Skeletal muscle tissue (tissue), 4 donors: ENCODE measurements around the gene NRP1. TPM values are rescaled to one million over a fixed set of nuclear protein-coding genes. Genes with fewer than 3 reads are reported as not detected.

Experiments
- H3K27ac ChIP-seq: one replicate; pipeline ENCODE4 v1.7.0; 2013; ENCODE audit warnings: mild to moderate bottlenecking, low read depth, low read length, inconsistent platforms
- H3K27me3 ChIP-seq, 3 donors: one replicate each; pipeline ENCODE4 v1.7.0; 2013; ENCODE audit warnings: low read length in 3 of 3; ENCODE audit not compliant: control insufficient read depth in 3 of 3, insufficient read depth in 3 of 3
- H3K36me3 ChIP-seq, 3 donors: one replicate each; pipeline ENCODE4 v1.7.0; 2013; ENCODE audit warnings: low read length in 3 of 3; ENCODE audit not compliant: control insufficient read depth in 3 of 3, insufficient read depth in 3 of 3
- H3K4me1 ChIP-seq, 3 donors: one replicate each; pipeline ENCODE4 v1.7.0; 2013; ENCODE audit warnings: low read length in 3 of 3, mild to moderate bottlenecking in 3 of 3; ENCODE audit not compliant: control insufficient read depth in 3 of 3, insufficient read depth in 3 of 3
- H3K4me3 ChIP-seq, 3 donors: one replicate each; pipeline ENCODE4 v1.7.0; 2013; ENCODE audit warnings: low read length in 3 of 3
- H3K9ac ChIP-seq, 3 donors: one replicate each; pipeline ENCODE4 v1.7.0; 2013; ENCODE audit warnings: low read length in 3 of 3, mild to moderate bottlenecking in 3 of 3, moderate library complexity in 2 of 3, low read depth in 1 of 3
- H3K9me3 ChIP-seq, 3 donors: one replicate each; pipeline ENCODE4 v1.7.0; 2013; ENCODE audit warnings: low read length in 3 of 3; ENCODE audit not compliant: control insufficient read depth in 3 of 3
- total RNA-seq: library from RNA; depleted of rRNA; stranded (reverse); fragments of >200 nt; gene quantifications from one replicate; pipeline ENCODE4 v1.2.3, GENCODE V29; 2014
- donor health status: Osteomylitis.

The NRP1 gene
- total RNA-seq, 1 donor from 2014 or later, result 120 TPM

- H3K4me1 ChIP-seq, result peaks cover 0 to 12% (median 4%) of the 10 kb centered on the region in 3 donors
- H3K36me3 ChIP-seq, result peaks cover 3 to 6% (median 4%) of the 10 kb centered on the region in 3 donors
- H3K9me3 ChIP-seq, result no peaks in the 10 kb centered on the region
- no peaks in the 10 kb centered on the region for H3K27me3 ChIP-seq
- no peak overlapping the region for H3K4me3 ChIP-seq
- no peak overlapping the region for H3K9ac ChIP-seq
- no peak overlapping the region for H3K27ac ChIP-seq
Observed at GRCh38 chr10:33237736-33238624, 96.5 kb downstream of the NRP1 start.

- Histone ChIP-seq H3K4me3 (no peak overlapping the region), H3K4me1 (peaks cover 0 to 12% (median 4%) of the 10 kb centered on the region in 3 donors), H3K9me3 (no peaks in the 10 kb centered on the region), H3K27ac (no peak overlapping the region), H3K36me3 (peaks cover 3 to 8% (median 4%) of the 10 kb centered on the region in 3 donors), H3K27me3 (no peaks in the 10 kb centered on the region), H3K9ac (no peak overlapping the region)
Observed at GRCh38 chr10:33236916-33237315, 97.6 kb downstream of the NRP1 start.

GRCh38 chr10:33235951-33236350 lies 98.5 kb downstream of the NRP1 start:
- no peak overlapping the region for H3K9ac ChIP-seq
- no peaks in the 10 kb centered on the region for H3K27me3 ChIP-seq
- no peak overlapping the region for H3K4me3 ChIP-seq
- H3K4me1 ChIP-seq, result peaks cover 0 to 10% (median 4%) of the 10 kb centered on the region in 3 donors
- H3K36me3 ChIP-seq, result peaks cover 3 to 8% (median 4%) of the 10 kb centered on the region in 3 donors
- peak overlapping the region; percentile 18 for H3K27ac ChIP-seq
- no peaks in the 10 kb centered on the region for H3K9me3 ChIP-seq

GRCh38 chr10:33235251-33235884 lies 99.1 kb downstream of the NRP1 start:
- Histone ChIP-seq H3K36me3 (peaks cover 3 to 8% (median 4%) of the 10 kb centered on the region in 3 donors), H3K4me3 (no peak overlapping the region), H3K9me3 (no peaks in the 10 kb centered on the region), H3K9ac (no peak overlapping the region), H3K27ac (no peak overlapping the region), H3K4me1 (peaks cover 0 to 10% (median 4%) of the 10 kb centered on the region in 3 donors), H3K27me3 (no peaks in the 10 kb centered on the region)

- Histone ChIP-seq H3K36me3 (peaks cover 3 to 8% (median 3%) of the 10 kb centered on the region in 3 donors), H3K9ac (no peak overlapping the region), H3K4me1 (peaks cover 0 to 15% (median 4%) of the 10 kb centered on the region in 3 donors), H3K27me3 (no peaks in the 10 kb centered on the region), H3K4me3 (no peak overlapping the region), H3K9me3 (no peaks in the 10 kb centered on the region), H3K27ac (peak overlapping the region; percentile 17)
Observed at GRCh38 chr10:33234831-33235237, 99.6 kb downstream of the NRP1 start.

- H3K27me3 ChIP-seq, result no peaks in the 10 kb centered on the region
- H3K4me3 ChIP-seq, result no peak overlapping the region
- H3K36me3 ChIP-seq, result peaks cover 0 to 8% (median 3%) of the 10 kb centered on the region in 3 donors
- peaks cover 0 to 24% (median 4%) of the 10 kb centered on the region in 3 donors for H3K4me1 ChIP-seq
- H3K27ac ChIP-seq, result peak overlapping the region; percentile 15
- H3K9ac ChIP-seq, result no peak overlapping the region
- no peaks in the 10 kb centered on the region for H3K9me3 ChIP-seq
Observed at GRCh38 chr10:33233635-33234034, 100.8 kb downstream of the NRP1 start.

GRCh38 chr10:33233221-33233620 lies 101.2 kb downstream of the NRP1 start:
- Histone ChIP-seq H3K4me1 (peaks cover 0 to 24% (median 4%) of the 10 kb centered on the region in 3 donors), H3K36me3 (peaks cover 0 to 8% (median 0%) of the 10 kb centered on the region in 3 donors), H3K9ac (no peak overlapping the region), H3K27ac (no peak overlapping the region), H3K4me3 (no peak overlapping the region), H3K9me3 (no peaks in the 10 kb centered on the region), H3K27me3 (no peaks in the 10 kb centered on the region)

GRCh38 chr10:33231621-33232350 lies 102.7 kb downstream of the NRP1 start:
- no peaks in the 10 kb centered on the region for H3K27me3 ChIP-seq
- H3K9me3 ChIP-seq, result no peaks in the 10 kb centered on the region
- H3K27ac ChIP-seq, result no peak overlapping the region
- H3K36me3 ChIP-seq, result peaks cover 0 to 3% (median 2%) of the 10 kb centered on the region in 3 donors
- H3K4me1 ChIP-seq, result peaks cover 0 to 24% (median 4%) of the 10 kb centered on the region in 3 donors
- H3K4me3 ChIP-seq, result no peak overlapping the region
- no peak overlapping the region for H3K9ac ChIP-seq

- Histone ChIP-seq H3K9me3 (no peaks in the 10 kb centered on the region), H3K4me3 (no peak overlapping the region), H3K27ac (no peak overlapping the region), H3K27me3 (no peaks in the 10 kb centered on the region), H3K36me3 (peaks cover 0 to 17% (median 15%) of the 10 kb centered on the region in 3 donors), H3K4me1 (peaks cover 0 to 22% (median 4%) of the 10 kb centered on the region in 3 donors), H3K9ac (no peak overlapping the region)
Observed at GRCh38 chr10:33229949-33230267, 104.6 kb downstream of the NRP1 start.
